Neural progenitor cell (in vitro differentiated cells): Measurements from ENCODE around the gene COG8.

Experiments
- CTCF ChIP-seq: fragments of 200-600 bp; sonication (generic); IDR thresholded peaks from 2 replicates; pipeline ENCODE4 v1.5.1; 2017; ENCODE audit warnings: antibody characterized with exemption, mild to moderate bottlenecking
- EZH2 ChIP-seq: fragments of 200-600 bp; sonication (generic); IDR thresholded peaks from 2 replicates; pipeline ENCODE4 v1.6.1; 2017; ENCODE audit warnings: antibody characterized with exemption, mild to moderate bottlenecking, moderate library complexity
- EZH2phosphoT487 ChIP-seq: fragments of 200-600 bp; sonication (generic); IDR thresholded peaks from 2 replicates; pipeline ENCODE4 v1.6.1; 2017; ENCODE audit warnings: antibody characterized with exemption

GRCh38 chr16:69329369-69330285 lies 9.7 kb downstream of the COG8 start:
- TF ChIP-seq EZH2, result peak; percentile 24
- no peak for TF ChIP-seq CTCF
- no peak for TF ChIP-seq EZH2phosphoT487
